ENCODE data around the gene PCARE. TPM values are rescaled to one million over a fixed set of nuclear protein-coding genes. Genes with fewer than 3 reads are reported as not detected.

The PCARE gene
- total and polyA plus RNA-seq, 2 of the 8 experiments (the other 6 are each of a cell fraction or from before 2014, with no cell fraction given) = not detected

GRCh38 chr2:29084554-29084953 lies 10.2 kb upstream of the PCARE start:
- no peaks in the 10 kb centered on the region for H4K20me1 ChIP-seq (replicated peaks in 1 of 2; ENCODE audit: control insufficient read depth in 1 of 2, insufficient read depth in 2 of 2, low read length in 2 of 2)
- no peak overlapping the region for H3K18ac ChIP-seq (ENCODE audit: extremely low read depth, low read length)
- no peaks in the 10 kb centered on the region for H3K4me1 ChIP-seq (replicated peaks in 1 of 4; ENCODE audit: control insufficient read depth in 3 of 4, insufficient read depth in 4 of 4, low read length in 3 of 4)
- no peak overlapping the region for H4K91ac ChIP-seq (replicated peaks; ENCODE audit: insufficient read length, low read length)
- H2BK20ac ChIP-seq (ENCODE audit: low read length) = no peak overlapping the region
- H2BK12ac ChIP-seq (ENCODE audit: low read depth, low read length) = no peak overlapping the region
- H3K56ac ChIP-seq (replicated peaks; ENCODE audit: insufficient read length, low read depth, low read length) = no peak overlapping the region
- H2BK5ac ChIP-seq (ENCODE audit: low read depth, low read length) = no peak overlapping the region
- no peak for FAIRE-seq
- no peak overlapping the region for H4K8ac ChIP-seq (ENCODE audit: extremely low read depth, insufficient read depth, low read length)
- no peak overlapping the region for H4K5ac ChIP-seq (ENCODE audit: insufficient read length, low read depth, low read length)
- H3K79me1 ChIP-seq (ENCODE audit: low read depth, low read length) = no peaks in the 10 kb centered on the region
- CTCF ChIA-PET (ENCODE audit: partially characterized antibody) = no interaction called here
- no peak overlapping the region for H2AK5ac ChIP-seq (ENCODE audit: low read depth, low read length)
- no peak overlapping the region for H3K14ac ChIP-seq (ENCODE audit: insufficient read length)
- no peak overlapping the region for H2BK120ac ChIP-seq (replicated peaks; ENCODE audit: low read depth, low read length)
- no peaks in the 10 kb centered on the region for H3K27me3 ChIP-seq (replicated peaks in 1 of 4; ENCODE audit: control insufficient read depth in 3 of 4, extremely low read depth in 1 of 4, insufficient read depth in 3 of 4, low read length in 3 of 4)
- DNase-seq (ENCODE audit: low read depth in 1 of 2, low spot score in 2 of 2) = no peak
- WGBS, 2 experiments (ENCODE audit: extremely low coverage in 1 of 2, insufficient coverage in 1 of 2, insufficient read length in 1 of 2, insufficient replicate concordance in 2 of 2, low coverage in 1 of 2, low lambda C conversion rate in 2 of 2, missing lambda C conversion rate in 1 of 2) = 95% methylated on average over 1 of the region's 1 CpG; no CpG with 5 or more reads in 1 of the 2 experiments
- no peaks in the 10 kb centered on the region for H3K9me3 ChIP-seq (ENCODE audit: insufficient read depth in 2 of 2, low read depth in 1 of 2, low read length in 1 of 2)
- H3K4me2 ChIP-seq (ENCODE audit: insufficient read depth in 1 of 2, low read depth in 2 of 2, low read length in 2 of 2) = no peak overlapping the region
- no peaks in the 10 kb centered on the region for H3K23me2 ChIP-seq (ENCODE audit: low read depth, low read length)
- no peaks in the 10 kb centered on the region for H3K36me3 ChIP-seq (ENCODE audit: control insufficient read depth in 2 of 4, insufficient read depth in 4 of 4, low read length in 3 of 4)
- H3K9ac ChIP-seq (replicated peaks in 1 of 4; ENCODE audit: extremely low read depth in 1 of 4, low read depth in 3 of 4, low read length in 3 of 4) = no peak overlapping the region
- no peak overlapping the region for H3K27ac ChIP-seq (ENCODE audit: low read depth, low read length)
- H3K4me3 ChIP-seq (ENCODE audit: extremely low read depth in 1 of 4, insufficient read depth in 2 of 4, low read depth in 3 of 4, low read length in 4 of 4) = no peak overlapping the region
- H2AFZ ChIP-seq (ENCODE audit: low read length) = no peak overlapping the region
- no peaks in the 10 kb centered on the region for H3K79me2 ChIP-seq (ENCODE audit: control insufficient read depth in 1 of 2, insufficient read depth in 2 of 2, low read length in 2 of 2)
- H3K23ac ChIP-seq (ENCODE audit: insufficient read length) = no peak overlapping the region
- no peak overlapping the region for H2BK15ac ChIP-seq (ENCODE audit: low read length)
- POLR2A ChIA-PET (ENCODE audit: partially characterized antibody) = no interaction called here
- H3K4ac ChIP-seq (replicated peaks; ENCODE audit: insufficient read length, low read depth, low read length) = no peak overlapping the region
- no peak for TF ChIP-seq CHD7 (IDR thresholded peaks at IDR 0.05; ENCODE audit: insufficient replicate concordance, low read length)

Data from H1 (cell line).